IPS-18a (cell line): ENCODE measurements around the gene RPS23.

ENCODE experiments used
- H3K27ac ChIP-seq: one replicate; pipeline ENCODE4 v1.5.1; 2013; ENCODE audit warnings: low read length
- H3K27me3 ChIP-seq: one replicate; pipeline ENCODE4 v1.6.1; 2013; ENCODE audit warnings: mild to moderate bottlenecking, low read length; ENCODE audit not compliant: control insufficient read depth, insufficient read depth
- H3K36me3 ChIP-seq: one replicate; pipeline ENCODE4 v1.6.1; 2013; ENCODE audit warnings: low read depth, low read length; ENCODE audit not compliant: control insufficient read depth
- H3K4me1 ChIP-seq: one replicate; pipeline ENCODE4 v1.6.1; 2013; ENCODE audit warnings: low read depth, low read length; ENCODE audit not compliant: control insufficient read depth
- H3K4me3 ChIP-seq: one replicate; pipeline ENCODE4 v1.5.1; 2013; ENCODE audit warnings: low read length
- H3K9ac ChIP-seq: one replicate; pipeline ENCODE4 v1.6.1; 2013; ENCODE audit warnings: mild to moderate bottlenecking, low read length, moderate library complexity
- H3K9me3 ChIP-seq: one replicate; pipeline ENCODE4 v1.6.1; 2013; ENCODE audit warnings: low read depth, low read length; ENCODE audit not compliant: control insufficient read depth

The RPS23 gene

DNA sequence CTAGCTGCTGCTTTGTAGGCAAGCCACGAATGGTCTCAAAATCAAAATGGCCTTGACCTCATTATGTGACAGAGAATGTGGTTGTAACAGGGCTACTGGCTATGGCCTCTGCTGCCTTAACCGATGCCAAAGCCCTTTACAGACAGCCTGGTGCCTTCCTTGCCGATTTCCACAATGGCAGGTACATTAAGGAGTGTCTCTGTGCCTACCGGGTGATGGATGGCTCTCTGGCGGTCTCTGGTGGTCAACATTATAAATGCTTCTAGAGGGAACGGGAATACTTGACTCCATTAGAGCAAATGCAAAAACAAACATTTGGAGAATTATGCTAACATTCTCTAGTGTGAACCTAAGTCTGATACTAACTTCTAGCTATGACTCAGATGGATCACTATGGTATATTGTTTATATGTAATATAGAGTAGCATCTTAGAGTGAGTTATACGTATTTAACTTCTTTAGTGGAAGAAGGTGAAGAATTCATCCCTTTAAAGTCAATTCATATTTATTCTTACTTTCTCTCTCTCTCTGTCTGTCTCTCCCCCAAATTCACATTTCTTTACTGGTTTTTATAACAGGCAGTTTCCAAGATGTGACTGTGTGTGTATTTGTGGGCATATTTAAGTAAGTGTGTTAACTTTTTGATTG, 52.5 kb downstream of the RPS23 start:
- Histone ChIP-seq H3K27ac (no peak overlapping the region), H3K9ac (no peak overlapping the region), H3K36me3 (no peaks in the 10 kb centered on the region), H3K4me3 (no peak overlapping the region), H3K4me1 (peaks cover 11% of the 10 kb centered on the region), H3K9me3 (no peaks in the 10 kb centered on the region), H3K27me3 (no peaks in the 10 kb centered on the region)
